ENCODE results near the gene FCN1.

DNA sequence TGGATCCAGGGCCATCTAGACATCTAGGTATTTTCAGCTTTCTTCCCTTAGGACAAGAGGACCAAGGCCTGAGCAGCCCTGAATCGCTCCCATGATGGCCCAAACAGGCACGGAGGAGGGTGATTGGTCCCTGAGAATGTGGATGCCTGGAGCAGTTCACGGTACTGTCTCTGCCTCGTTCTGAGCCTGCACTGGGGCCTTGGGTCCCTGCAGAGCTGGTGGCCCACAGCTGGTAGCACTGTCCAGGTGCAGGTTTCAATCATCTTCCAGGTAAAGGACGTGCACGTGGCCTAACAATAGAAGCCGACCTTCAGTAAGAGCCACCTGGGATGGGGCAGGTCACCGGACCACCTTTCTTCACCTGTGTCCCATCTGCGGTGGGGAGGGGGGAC is 19.4 kb upstream of the FCN1 start:
- TF ChIP-seq MAFK (IDR thresholded peaks at IDR 0.05; ENCODE audit: low read depth, low read length) (no peak), SP2 (IDR thresholded peaks at IDR 0.05; ENCODE audit: low read length) (no peak), JUN (IDR thresholded peaks at IDR 0.05; ENCODE audit: low read depth, low read length) (no peak), POLR2AphosphoS5 (IDR thresholded peaks at IDR 0.05; ENCODE audit: low read depth, low read length) (no peak), EZH2 (IDR thresholded peaks at IDR 0.05; ENCODE audit: low read depth, low read length, severe bottlenecking) (no peak), CTCF (IDR thresholded peaks at IDR 0.05; ENCODE audit: control extremely low read depth in 1 of 3, insufficient read depth in 1 of 3, low read depth in 1 of 3, low read length in 3 of 3) (no peak), CHD2 (IDR thresholded peaks at IDR 0.05; ENCODE audit: low read length) (no peak), POLR2A (IDR thresholded peaks at IDR 0.05; ENCODE audit: control extremely low read depth in 1 of 2, low read depth in 2 of 2, low read length in 2 of 2) (no peak), HDAC2 (IDR thresholded peaks at IDR 0.05; ENCODE audit: borderline replicate concordance in 1 of 2, low read depth in 2 of 2, low read length in 2 of 2) (no peak), MAX (IDR thresholded peaks at IDR 0.05) (no peak), SP1 (IDR thresholded peaks at IDR 0.05; ENCODE audit: low read depth, low read length) (no peak), HDAC6 (IDR thresholded peaks at IDR 0.05; ENCODE audit: low read depth, low read length) (no peak), SIN3A (conservative IDR thresholded peaks at IDR 0.05 in 1 of 2, IDR thresholded peaks at IDR 0.05 in 1 of 2; ENCODE audit: low read depth in 1 of 2, low read length in 2 of 2) (no peak)

Measured in H1 (cell line).